Skin epidermis (tissue), 12 donors: ENCODE data around the gene PALB2.
A peak's percentile ranks its signal among the peaks of the same experiment; 100 is the strongest.

Source experiments
- H3K27ac ChIP-seq, 21 experiments: fragments of 200-600 bp; sonication (generic) in 11 of 21; one replicate each; pipeline ENCODE4 v1.5.0; 2020; ENCODE audit warnings: mild to moderate bottlenecking in 3 of 21, inconsistent platforms in 2 of 21, moderate library complexity in 2 of 21
- H3K4me3 ChIP-seq, 7 experiments: fragments of 200-600 bp; sonication (generic) in 2 of 7; one replicate each; pipeline ENCODE4 v1.5.0; 2020; ENCODE audit warnings: inconsistent platforms in 2 of 7, mild to moderate bottlenecking in 2 of 7, moderate library complexity in 1 of 7

The PALB2 gene

DNA sequence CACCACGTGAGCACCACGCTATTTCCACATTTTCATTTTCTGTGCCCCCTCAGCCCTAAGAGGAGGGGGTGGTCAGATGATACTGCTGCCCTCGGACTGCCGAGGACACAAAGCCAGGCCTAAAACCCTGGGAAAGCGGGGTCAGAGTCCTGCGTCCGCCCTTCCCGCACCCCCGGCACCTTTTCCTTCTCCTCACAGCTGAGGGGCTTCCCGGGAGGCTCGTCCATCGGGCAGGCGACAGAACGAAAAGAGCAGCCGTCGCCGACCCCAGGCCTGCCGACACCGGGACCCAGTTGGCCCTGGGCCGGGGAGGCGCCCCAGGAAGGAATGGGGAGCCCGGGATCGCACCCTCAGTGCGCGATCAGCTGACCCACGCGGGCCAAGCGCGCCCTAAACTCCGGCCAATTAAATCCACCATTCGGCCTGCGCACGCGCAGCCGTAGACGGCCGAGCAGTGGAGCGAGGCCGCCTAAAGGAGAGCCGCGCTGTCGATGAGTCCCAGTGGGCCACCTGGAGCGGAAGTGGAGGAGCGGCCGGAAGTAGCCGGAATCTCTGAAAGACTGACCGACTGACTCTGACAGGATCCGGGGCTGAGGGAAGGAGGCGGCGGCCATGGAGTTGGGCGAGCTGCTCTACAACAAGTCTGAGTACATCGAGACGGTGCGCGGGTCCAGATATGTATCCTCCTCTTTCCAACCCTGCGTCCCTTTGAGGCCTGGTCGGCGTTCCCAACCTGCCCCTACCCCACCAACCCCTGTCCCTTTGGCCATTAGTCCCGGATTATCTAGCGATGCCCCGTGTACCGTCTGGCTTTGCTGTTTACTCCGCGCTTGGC lies at the start of gene PALB2, which contains the start of gene DCTN5:
Gene PALB2, minus strand, starts transcription at position 380 of the 835 bp plus-strand sequence. Its CDS starts 153 bp downstream, at position 227.
Gene DCTN5, plus strand, starts transcription at position 536 of the 835 bp plus-strand sequence. Its CDS starts 77 bp downstream, at position 613.
- H3K4me3 ChIP-seq = peak within 1 kb of the TSS; percentile 61 to 98 (median 80)
- peak within 1 kb of the TSS; percentile 65 to 94 (median 90) for H3K27ac ChIP-seq

DNA sequence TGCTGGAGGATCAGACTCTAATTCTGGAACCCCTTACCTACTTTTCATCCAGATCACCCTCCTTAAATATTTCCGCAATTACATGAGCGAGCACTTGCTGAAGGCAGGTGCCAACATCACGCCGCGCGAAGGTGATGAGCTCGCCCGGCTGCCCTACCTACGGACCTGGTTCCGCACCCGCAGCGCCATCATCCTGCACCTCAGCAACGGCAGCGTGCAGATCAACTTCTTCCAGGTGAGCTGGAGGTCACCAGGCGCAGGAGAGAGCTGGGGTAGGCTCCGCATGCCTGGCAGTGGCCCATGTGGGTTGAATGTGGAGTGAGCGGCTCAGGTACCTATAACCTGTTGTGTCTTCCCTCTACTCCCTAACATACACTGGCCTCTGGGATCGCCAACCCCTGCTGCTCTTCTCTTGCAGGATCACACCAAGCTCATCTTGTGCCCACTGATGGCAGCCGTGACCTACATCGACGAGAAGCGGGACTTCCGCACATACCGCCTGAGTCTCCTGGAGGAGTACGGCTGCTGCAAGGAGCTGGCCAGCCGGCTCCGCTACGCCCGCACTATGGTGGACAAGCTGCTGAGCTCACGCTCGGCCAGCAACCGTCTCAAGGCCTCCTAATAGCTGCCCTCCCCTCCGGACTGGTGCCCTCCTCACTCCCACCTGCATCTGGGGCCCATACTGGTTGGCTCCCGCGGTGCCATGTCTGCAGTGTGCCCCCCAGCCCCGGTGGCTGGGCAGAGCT lies 48.5 kb upstream of the PALB2 start:
- H3K27ac ChIP-seq = no peak overlapping the region
- no peak overlapping the region for H3K4me3 ChIP-seq

DNA sequence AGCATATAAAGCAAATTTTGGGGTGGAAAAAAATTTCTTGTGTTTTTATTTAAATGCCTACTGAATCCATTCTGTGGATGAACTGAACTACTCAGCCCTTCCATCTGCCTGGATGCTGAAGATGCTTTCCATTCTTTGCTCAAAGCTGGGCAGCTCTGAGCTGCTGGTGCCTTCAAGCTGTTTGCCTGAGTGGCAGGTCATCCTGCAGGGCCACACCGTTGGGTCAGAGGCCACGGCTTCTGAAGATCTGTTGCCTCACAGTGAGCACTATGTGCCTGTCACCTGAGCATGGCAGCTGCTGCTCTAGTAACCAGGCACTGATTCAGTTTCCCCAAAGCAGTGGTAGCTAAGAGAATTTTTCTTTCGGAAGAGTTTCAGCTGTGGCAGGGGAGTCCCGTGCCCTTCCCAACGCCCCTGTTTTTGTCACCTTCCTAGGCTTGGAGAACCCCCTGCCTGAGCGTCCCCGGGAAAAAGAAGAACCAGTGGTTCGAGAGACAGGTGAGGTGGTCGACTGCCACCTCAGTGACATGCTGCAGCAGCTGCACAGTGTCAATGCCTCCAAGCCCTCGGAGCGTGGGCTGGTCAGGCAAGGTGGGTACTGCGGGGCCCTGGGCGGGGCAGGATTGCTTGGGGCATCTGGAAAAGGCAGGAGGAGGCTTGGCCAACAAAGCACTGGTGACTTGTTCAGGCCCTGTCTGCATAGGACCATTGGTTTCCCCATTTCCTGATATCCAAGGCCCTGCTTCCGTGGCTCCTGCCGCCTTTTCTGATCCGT lies 46.1 kb upstream of the PALB2 start:
- Histone ChIP-seq H3K4me3 (no peak overlapping the region), H3K27ac (no peak overlapping the region)

DNA sequence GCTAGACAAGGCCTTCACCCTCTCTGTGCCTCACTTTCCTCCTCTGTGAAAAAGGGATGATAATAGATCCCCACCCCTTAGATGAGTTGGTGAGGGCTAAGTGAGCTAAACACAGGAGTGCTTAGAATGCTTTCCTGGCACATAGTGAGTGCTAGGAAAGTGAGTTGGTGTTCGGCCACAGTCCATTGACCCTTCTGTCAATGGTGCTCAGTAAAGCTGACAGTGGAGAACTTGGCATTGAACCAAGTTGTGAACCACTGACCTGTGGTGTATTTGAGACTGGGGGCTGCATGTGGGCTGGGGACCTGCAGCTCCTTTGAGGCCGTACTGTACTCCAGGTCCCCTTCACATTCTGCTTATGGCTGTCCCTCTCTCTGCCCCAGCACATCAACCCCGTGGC lies 42.4 kb upstream of the PALB2 start:
- H3K4me3 ChIP-seq = no peak overlapping the region
- no peak overlapping the region for H3K27ac ChIP-seq

DNA sequence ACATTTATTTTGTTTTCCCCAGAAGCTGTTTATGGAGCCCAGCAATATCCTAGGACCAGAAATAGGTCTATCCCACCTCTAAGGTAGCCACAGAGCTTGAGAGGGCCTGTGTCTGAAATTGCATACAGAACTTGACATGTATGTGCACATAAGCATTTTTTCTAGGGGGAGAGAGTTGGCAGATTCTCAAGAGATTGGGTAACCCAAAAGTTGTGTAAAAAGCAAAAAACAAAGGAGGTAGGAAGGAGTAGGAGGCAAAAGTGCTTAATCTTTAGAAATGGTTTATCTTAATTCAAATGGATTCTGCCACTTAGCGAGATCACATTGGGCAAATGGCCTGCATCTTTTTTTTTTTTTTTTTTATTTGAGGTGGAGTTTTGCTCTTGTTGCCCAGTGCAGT lies 41.1 kb upstream of the PALB2 start:
- no peak overlapping the region for H3K27ac ChIP-seq
- H3K4me3 ChIP-seq = no peak overlapping the region

DNA sequence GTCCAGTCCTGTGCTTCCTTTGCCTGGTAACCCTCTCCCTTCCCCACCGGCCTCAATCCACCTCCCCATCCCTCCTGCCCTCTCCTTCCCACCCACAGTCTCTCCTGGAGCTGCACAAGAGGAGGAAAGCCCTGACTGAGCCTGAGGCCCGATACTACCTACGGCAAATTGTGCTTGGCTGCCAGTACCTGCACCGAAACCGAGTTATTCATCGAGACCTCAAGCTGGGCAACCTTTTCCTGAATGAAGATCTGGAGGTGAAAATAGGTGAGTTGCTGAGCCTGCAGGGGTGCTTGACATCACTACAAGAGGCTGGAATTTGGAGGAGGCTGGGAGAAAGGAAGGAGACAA lies 38.9 kb upstream of the PALB2 start:
- Histone ChIP-seq H3K4me3 (peak overlapping the region in 6 of 7 experiments; percentile 34 to 55 (median 46)), H3K27ac (no peak overlapping the region)

DNA sequence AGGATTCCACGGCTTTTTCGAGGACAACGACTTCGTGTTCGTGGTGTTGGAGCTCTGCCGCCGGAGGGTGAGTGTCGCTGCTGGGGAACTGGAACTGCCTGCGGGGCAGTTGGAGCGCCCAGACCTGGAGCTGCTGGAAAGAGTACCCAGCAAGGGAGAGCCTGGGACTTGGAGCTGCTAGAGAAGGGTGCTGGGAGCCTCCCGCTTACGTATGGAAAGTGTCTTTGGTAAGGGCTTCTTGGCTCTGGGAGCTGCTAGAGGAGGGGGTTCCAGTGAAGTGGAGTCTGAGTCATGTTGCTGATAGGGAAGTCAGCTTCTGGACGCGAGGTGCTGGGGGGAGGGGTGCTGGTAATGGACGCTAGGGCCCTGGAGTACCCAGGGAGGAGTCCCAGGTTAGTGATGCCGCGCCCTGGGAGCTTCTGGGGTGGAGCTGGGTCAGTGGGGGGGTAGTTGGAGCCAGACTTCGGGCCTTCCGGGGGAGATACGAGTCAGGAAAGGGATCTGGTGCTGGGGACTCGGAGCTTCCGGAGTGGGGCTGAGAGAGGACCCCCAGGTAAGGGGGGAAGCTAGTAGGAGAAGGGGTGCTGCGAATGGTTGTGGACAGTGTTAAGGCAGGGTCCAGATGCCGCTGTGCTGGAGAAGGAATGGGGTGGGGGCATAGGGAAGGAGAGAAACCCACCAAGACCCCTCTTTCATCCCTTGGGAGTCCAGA lies 38.3 kb upstream of the PALB2 start:
- Histone ChIP-seq H3K27ac (peak overlapping the region in 3 of 21 experiments; percentile 5 to 41 (median 31)), H3K4me3 (peak overlapping the region; percentile 34 to 55 (median 46))

DNA sequence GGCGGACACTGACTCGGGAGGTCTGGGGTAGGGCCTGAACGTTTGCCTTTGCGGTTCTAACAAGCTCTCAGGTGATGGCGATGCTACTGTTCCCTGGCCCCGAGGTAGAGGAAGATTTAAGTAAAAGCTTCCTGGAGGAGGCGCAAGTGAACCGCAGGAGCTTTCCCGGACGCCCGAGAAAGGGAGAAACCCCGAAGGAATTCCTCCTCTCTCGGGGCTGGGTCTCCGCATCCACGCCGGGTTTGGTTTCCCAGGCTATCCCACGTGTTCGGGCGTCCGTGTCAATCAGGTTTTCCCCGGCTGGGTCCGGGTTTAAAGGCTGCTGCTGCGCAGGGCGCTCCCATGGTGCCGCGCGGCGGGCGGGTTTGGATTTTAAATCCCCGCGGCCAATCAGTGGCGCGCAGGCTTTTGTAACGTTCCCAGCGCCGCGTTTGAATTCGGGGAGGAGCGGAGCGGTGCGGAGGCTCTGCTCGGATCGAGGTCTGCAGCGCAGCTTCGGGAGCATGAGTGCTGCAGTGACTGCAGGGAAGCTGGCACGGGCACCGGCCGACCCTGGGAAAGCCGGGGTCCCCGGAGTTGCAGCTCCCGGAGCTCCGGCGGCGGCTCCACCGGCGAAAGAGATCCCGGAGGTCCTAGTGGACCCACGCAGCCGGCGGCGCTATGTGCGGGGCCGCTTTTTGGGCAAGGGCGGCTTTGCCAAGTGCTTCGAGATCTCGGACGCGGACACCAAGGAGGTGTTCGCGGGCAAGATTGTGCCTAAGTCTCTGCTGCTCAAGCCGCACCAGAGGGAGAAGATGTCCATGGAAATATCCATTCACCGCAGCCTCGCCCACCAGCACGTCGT lies 37.5 kb upstream of the PALB2 start, which contains the start of gene PLK1:
Gene PLK1, plus strand, starts transcription at position 460 of the 844 bp plus-strand sequence. Its CDS starts 44 bp downstream, at position 504.
- Histone ChIP-seq H3K27ac (peak within 1 kb of the TSS in 4 of 21 experiments; percentile 5 to 41 (median 33)), H3K4me3 (peak within 1 kb of the TSS; percentile 34 to 55 (median 46))

DNA sequence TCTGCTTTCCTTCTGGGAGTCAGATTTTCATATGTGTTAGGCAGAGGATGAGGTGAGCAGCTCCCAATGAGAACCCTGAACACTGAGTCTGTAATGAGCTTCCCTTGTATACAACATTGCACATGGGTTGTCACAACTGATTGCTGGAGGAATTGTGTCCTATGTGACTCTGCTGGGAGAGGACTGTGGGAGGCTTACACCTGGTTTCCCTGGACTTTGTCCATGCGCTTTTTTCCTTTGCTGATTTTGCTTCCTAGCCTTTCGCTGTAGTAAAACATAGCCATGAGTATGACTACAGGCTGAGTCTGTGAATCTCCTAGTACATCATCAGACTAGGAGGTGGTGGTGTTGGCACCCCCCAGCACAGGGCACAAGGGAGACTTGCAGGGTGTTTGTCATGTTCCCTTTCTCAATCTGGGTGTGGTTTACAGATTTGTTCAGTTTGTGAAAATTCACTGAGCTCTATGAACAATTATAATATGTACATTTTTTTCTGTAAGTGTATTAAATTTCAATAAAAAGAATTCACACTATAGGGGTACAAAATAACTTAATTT lies 35.9 kb upstream of the PALB2 start:
- no peak overlapping the region for H3K27ac ChIP-seq
- H3K4me3 ChIP-seq = no peak overlapping the region

DNA sequence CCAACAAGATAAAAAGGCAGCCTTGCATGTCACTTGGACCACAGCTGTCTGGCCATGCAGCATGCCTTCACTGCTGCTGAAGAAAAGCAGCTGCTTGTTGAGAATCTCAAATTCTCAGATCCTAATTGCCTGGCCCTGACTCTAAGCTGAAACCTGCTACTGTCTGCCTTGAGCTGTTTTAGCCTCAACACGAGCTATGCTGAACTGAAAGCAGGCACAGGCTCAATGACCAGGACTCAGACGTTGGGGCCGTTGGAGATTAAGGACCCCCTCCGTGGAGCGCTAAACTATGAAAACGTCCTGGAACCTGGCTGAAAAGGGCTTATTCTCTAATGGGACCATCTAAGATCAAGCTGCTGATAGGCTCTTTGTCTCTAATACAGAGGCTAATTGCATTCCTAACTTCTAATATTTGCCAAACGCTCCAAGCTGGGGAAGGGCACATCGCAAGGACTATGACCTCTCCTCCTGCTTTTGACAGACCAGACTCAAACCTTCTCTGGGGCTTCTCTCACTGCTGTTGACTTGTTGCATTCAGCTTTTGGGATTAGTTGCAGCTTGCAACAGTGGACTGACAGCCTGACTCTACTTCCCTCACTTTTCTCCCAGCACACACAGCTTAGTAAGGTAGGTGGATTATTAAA lies 33.0 kb upstream of the PALB2 start:
- H3K27ac ChIP-seq = no peak overlapping the region
- H3K4me3 ChIP-seq = no peak overlapping the region

DNA sequence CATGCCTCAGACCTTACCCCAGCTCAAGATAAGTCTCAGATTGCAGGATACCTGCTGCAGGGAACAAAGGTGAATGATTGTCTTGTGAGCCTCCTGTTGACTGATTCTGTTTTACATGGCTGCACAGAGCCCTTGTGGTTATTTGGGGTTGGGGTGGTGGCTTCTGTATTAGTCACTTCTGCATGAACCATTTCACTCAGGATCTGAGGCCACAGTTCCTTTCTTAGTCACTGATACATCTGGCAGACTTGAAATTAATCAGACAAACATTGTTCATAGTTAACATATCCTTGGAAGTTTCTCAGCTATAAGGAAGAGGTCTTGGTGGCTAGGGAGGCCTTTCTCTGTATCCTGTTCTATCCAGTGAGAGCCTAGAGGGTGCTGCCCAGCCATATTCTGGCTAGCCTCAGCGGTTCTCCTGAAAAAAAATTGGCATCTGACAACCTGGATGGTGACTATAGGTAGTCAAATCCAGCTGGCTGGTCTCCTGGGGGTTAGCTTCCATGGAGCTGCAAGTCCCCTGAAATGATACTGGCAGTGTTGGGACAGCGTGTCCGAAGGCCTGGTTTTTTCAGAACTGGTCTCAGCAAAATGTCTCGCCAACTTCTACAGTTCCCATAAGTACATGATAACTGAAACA lies 29.1 kb upstream of the PALB2 start:
- Histone ChIP-seq H3K27ac (peak overlapping the region in 4 of 21 experiments; percentile 21 to 60 (median 47)), H3K4me3 (no peak overlapping the region)

DNA sequence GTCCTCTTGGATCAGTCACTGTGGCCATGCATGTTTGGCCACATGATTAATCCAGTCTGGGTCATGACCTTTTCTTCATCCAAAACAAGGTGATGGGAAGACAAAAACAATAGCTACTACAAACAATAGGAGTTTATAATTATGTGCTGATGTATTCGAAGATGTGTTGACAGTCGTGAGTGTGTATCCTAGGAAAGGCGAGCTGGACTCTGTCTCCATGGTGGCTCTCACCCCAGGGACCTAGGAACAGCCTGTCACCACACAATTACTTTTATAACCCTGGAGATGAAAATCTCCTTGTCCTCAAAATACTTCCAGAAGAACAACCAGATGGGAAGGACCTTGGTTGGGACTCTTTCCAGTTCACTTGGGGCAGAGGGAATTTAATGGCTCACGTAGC lies 27.8 kb upstream of the PALB2 start:
- no peak overlapping the region for H3K4me3 ChIP-seq
- peak overlapping the region in 2 of 21 experiments; percentile 5 to 32 for H3K27ac ChIP-seq

DNA sequence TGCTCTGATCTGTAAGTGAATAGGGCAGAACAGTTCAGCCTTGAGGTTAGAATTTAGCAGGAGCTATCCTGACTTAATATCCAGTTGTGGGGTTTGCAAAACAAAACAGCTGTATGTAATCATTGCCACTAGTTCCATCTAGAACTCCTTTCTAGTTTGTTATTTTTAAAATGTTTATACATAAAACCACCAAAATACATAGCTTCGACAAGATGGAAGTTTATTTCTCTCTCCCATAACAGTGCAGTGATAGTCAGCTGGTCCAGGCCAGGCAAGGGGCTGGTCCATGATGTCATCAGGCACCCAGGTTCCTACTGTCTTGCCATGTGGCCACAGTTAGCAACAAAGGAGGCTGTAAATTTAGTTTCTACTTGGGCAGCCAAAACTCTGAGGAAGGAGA lies 27.1 kb upstream of the PALB2 start:
- Histone ChIP-seq H3K27ac (no peak overlapping the region), H3K4me3 (no peak overlapping the region)

DNA sequence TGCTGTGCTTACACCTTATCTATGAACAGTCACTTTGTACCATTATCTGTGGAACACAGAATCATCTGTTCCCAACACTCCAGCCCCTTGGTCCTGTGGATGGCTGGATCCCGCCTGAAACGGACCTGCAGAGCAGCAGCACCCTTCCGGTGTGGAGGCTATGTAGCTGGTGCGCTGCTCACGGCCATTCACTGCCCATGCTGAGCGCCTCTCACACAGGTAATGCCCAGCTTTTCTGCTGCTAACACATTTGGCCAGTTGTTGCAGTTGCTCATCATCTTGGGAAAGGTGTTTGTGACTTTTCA lies 26.2 kb upstream of the PALB2 start:
- no peak overlapping the region for H3K4me3 ChIP-seq

DNA sequence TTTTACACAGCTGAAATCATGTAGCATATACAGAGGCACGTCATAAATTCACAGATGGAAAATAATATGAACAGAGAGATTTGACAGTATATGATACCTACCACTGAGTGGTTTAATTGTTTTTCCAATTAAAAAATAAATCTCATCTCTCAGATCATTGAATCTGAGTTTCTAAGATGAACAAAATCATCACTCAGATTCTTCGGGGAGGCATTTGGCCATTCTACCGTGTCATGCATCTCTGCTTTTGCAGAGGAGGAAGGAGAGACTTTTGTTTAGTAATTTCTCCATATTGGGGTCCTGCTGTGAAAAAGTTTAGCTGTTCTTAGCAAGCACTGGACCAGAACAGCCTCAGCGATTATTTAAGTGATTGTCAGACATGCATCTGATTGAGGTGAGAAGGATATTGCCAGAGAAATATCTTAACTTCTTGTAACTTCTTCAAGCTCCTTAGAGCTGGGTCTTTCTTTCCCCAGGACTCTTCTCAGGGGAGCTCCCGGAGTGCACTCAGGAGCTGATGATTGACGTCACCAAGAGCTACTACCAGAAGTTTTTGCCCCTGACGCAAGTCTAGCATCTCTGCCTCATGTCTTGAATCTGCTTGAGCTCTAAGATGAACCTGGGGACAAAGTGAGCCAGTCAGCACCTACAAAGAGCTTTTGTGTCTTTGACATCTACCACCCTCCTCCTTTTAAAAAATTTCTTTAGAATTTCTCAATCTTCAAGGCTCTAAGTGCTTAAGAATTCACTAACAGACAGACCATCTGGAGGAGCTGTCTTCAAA lies 25.7 kb upstream of the PALB2 start:
- Histone ChIP-seq H3K27ac (no peak overlapping the region), H3K4me3 (no peak overlapping the region)

More for the DNA sequence above, 26.2 kb upstream of the PALB2 start:
- no peak overlapping the region for H3K27ac ChIP-seq

DNA sequence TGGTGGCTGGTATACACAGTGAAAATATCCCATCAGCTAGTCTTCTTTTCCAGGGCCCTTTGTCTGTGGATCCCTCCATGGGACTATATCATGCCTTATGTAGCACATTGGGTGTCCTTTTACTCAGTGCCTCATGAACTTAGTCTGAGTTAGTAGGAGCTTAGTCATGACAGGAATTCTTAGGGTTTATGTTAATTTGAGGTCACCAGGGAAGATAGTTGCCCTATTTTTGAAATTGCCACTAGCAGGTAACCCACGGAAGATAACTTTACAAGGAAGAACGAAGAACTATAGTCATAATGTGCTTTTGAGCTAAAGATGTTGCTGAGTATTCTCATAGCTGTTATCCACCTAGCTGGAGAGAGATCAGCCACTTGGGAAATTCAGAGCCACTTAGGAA lies 22.8 kb upstream of the PALB2 start:
- H3K27ac ChIP-seq = no peak overlapping the region

More for the DNA sequence above, 22.8 kb upstream of the PALB2 start:
- H3K4me3 ChIP-seq = no peak overlapping the region
